ENCODE results near the gene SSNA1.

SSNA1 gene

DNA sequence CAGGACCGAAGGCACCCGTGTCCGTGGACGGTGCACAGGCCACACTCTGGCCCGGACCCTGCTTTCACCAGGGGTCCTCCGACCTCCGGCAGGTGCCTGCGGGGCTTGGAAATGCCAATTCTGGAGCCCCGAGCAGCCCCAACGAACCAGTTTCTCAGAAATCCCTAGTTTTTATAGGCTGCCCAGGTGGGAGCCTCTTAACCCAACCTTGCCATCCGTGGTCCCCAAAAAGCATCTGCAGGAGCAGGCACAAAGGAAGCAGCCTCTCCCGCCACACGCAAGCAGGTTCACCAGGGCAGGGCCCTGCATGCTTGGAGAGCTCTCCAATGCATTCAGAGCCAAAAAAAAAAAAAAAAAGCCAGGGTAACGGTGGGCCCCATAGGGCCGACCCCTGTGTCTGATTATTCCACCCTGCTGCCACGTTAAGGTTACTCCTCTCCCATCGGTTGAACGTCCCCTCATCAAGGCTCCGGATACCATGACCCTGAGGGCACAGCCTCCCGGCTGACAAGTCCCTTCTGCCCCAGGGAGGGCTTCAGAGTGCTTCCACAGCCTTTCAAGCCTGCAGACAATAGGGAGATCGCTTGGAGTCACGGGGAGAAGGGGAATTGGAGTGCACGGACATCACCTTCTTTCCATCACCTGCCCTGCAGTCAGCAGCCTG is 12.9 kb downstream of the SSNA1 start:
- no peak for FAIRE-seq

GRCh38 chr9:137202966-137203365 is 14.5 kb downstream of the SSNA1 start:
- FAIRE-seq = no peak

- FAIRE-seq = no peak
Observed at GRCh38 chr9:137204731-137205125, 16.3 kb downstream of the SSNA1 start.

- no peak for FAIRE-seq
Observed at GRCh38 chr9:137205126-137206069, 16.9 kb downstream of the SSNA1 start, which contains the start of the genes NDOR1 and TMEM203. Gene NDOR1, plus strand, starts transcription at chr9:137205700. Its CDS starts 78 bp downstream, at chr9:137205778. Gene TMEM203, minus strand, starts transcription at chr9:137205648. Its CDS starts 234 bp downstream, at chr9:137205414.

DNA sequence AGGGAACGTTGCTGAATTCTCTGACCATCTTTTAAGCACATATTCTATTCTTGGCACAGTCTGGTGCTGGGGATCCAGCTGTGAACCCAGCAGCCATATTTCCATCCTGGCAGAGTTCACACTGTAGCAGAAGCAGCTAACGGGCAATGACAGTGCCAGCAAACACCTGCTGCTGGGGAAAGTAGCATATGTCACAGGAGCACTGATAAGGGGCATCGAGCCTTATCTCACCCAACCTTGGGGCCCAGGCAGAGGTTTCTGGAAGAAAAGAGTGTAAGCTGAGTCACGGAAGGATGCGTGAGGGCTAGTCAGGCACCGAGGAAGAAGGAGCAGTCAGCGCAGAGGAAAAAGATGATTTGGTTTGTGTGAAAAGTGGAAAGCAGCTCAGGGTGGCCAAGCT is 18.1 kb downstream of the SSNA1 start:
- FAIRE-seq = no peak

DNA sequence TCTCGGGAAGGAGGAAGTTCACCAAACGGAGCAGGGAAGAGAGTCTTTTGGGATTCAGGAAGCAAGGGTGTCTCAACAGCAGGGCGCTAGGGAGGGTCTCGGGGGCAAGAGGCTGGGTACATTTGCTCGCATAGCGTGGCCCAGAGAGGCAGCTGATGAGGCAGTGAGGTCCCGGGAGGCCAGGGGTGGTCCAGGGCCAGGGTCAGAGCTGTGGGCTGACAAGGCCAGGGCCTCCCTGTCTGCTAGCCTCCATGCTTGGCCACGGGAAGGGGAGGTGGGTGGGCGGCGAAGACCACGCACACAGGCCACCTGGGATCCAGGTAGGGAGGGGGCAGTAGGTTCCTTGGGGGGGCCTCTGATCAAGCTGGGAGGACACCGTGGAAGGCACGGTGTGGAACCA is 23.1 kb downstream of the SSNA1 start:
- FAIRE-seq = no peak

DNA sequence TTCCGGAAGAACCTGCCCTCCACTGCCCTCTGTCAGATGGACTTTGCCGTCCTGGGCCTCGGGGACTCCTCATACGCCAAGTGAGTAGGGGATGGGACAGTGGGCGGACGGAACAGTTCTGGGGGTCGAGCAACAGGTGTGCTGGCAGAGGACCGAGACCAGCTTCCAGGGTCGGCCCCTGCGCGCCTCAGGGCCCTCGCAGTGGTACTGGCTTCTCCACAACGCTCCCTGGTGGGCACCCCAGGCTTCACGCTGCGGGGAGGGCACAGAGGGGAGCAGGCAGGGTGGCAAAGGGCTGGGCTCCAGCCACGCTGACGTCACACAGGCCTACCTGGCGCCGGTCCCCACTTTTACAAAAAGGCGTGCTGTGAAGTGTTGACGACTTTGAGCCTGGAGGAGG is 24.0 kb downstream of the SSNA1 start:
- no peak for FAIRE-seq

DNA sequence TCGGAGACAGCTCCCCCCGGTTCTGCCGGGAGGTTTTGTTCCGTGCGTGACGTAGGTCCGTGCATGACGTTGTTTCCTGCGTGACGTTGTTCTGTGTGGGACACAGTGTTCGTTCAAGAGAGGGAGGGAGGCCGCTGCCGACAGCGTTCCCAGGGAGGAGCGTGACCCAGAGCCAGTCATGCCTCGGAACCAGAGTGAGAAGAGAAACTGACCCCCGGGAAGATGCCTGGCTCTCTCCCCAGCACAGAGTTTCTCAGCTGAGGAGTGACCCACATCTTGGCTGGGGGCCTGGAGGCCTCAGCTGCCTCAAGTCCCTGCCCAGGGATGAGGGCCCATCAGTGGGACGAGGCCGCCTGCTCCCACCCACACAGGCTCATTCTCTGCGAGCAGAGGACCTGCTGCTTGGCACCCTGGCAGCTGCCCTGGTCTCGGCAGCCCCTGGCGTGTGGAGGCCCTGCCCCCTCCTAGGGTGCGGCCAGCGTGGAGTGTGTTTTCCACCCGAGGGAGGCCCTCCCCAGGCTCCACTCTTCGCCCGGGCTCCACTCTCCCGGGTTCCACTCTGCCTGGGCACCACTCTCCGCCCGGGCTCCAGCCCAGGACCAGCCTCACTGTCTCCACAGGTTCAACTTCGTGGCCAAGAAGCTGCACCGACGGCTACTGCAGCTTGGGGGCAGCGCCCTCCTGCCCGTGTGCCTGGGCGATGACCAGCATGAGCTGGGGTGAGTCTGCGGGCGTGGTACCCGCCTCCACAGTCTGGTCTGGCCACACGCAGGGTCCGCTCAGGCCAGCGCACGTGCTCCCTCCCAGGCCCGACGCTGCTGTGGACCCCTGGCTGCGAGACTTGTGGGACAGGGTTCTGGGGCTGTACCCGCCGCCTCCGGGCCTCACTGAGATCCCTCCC is 24.9 kb downstream of the SSNA1 start:
- no peak for FAIRE-seq

DNA sequence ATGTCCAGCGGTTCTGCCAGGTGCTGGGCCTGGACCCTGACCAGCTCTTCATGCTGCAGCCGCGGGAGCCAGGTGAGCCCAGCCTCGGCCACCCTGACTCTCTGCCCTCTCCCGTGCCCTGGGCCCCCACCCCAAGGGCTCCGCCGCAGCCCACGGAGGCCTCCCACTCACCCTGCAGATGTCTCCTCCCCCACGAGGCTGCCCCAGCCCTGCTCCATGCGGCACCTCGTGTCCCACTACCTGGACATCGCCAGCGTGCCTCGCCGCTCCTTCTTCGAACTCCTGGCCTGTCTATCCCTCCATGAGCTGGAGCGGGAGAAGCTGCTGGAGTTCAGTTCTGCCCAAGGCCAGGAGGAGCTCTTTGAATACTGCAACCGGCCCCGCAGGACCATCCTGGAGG is 26.1 kb downstream of the SSNA1 start:
- no peak for FAIRE-seq

DNA sequence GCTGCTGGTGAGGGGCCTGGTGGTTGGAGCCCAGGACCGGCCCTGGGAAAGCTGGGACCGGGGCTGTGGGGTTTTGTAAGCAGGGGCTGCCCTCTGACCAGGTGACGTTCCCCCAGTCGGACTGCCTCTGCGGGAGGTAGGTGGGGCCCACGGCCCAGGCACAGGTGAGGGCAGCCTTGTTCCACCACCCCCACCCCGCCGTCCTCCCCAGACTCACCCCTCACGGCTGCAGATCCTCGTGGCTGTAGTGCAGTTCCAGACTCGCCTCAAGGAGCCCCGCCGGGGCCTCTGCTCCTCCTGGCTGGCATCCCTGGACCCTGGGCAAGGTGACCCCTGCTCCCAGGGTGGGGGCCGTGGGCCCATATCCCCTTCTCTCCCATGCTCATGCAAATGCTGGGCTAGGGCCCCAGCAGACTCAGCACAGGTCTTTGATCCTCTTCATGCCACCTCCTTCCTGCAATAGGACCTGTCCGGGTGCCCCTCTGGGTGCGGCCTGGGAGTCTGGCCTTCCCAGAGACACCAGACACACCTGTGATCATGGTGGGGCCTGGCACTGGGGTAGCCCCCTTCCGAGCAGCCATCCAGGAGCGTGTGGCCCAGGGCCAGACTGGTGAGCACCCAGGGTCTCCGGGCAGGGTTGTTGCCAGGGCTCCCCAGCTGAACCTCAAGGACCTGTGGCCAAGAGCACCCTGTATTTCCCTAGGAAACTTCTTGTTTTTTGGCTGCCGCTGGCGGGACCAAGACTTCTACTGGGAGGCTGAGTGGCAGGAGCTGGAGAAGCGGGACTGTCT is 26.9 kb downstream of the SSNA1 start:
- no peak for FAIRE-seq

GRCh38 chr9:137216188-137216965 is 27.9 kb downstream of the SSNA1 start:
- no peak for FAIRE-seq

- peak; percentile 47 for FAIRE-seq
Observed at GRCh38 chr9:137217276-137218211, 29.1 kb downstream of the SSNA1 start.

DNA sequence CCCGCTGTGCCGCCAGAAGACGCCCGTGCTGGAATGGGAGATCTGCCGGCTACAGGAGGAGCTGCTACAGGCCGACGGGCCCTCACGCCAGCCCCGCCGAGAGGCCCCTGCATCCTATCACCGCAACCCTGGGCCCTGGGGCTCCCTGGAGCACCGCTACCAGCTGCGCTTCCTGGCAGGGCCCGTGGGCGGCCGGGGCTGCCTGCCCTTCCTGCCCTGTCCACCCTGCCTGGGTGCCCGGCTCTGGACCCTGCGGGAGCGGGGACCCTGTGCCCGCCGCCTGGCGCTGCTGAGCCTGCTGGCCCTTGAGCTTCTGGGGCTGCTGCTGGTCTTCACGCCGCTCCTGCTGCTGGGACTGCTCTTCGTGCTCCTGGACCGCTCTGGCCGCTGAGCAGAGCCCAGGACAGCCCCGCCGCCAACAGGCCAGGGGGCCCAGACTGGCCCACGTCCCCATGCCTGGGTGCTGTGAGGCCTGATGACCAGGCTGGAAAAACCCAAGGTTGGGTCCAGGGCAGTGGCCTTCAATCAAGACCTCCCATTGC is 29.8 kb downstream of the SSNA1 start:
- no peak for FAIRE-seq

DNA sequence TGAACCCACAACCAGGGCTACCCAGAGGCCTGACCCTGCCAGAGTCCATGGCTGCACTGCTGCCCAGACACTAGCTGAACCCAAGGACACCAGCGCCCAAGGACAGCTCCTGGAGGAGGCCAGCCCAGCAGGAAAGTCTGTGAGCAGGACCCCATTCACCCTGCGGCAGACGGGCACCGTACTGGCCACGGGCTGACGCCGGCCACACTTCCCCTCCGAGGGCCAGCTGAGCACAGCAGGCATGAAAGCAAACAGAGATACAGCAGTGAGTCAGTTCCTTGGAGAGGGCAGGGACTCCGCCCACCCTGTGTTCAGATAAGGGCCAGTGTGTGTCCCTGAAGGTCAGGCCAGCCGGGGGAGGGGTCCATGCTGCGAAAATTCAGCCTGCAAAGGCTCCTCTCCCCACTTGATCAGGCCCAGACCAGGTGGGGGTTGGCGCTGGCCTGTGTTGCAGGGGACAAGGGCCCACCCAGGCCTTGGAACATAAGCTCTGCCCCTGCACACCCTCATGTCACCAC is 30.3 kb downstream of the SSNA1 start:
- no peak for FAIRE-seq

GRCh38 chr9:137219757-137220316 is 31.4 kb downstream of the SSNA1 start:
- FAIRE-seq = no peak

DNA sequence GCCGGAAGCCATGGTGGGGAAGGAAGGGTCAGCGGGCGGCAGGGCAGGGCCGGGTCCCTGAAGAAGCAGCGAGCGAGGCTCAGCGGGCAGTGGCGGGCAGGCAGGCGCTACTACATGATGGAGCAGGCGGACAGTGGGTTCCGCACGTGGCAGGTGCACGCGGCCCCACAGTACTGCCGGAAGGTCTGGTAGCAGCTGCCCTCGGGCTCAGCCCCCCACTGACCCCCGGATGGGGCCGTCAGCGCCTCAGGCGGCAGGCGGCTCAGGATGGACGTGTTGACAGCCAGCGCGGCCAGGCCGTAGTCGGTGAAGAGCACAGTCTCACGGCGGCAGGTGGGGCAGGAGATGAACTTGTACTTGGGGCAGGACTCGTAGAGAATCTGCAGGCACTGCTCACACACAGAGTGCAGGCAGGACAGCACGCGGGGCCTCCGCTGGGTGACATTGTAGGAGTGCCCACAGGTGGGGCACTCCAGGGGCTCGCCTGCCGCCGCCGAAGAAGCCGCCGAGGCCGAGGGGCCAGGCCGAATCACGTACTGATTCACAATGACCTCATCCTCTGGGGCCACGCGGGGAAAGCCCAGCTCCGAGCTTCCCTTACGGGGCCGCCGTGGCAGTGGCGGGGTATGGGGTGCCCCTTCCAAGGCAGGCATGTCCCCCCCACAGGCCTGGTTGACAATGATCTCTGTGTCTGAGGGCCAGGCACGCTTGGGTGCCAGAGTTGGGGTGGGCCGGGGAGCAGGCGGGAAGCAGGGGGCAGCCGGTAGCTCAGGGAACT is 32.0 kb downstream of the SSNA1 start:
- no peak for FAIRE-seq

- no peak for FAIRE-seq
Observed at GRCh38 chr9:137221095-137221505, 32.6 kb downstream of the SSNA1 start.

- no peak for FAIRE-seq
Observed at GRCh38 chr9:137221506-137222111, 33.1 kb downstream of the SSNA1 start.
